Endothelial cell of umbilical vein (primary cell): ENCODE data around the gene PNPLA2. TPM values are rescaled to one million over a fixed set of nuclear protein-coding genes. Genes with fewer than 3 reads are reported as not detected.

Experiments used
- BruUV-seq: library from RNA; stranded (reverse); fragments of 400-500 nt; replicated peaks from 2 replicates; lab custom pipeline; 2021; lab: Mats Ljungman, UMichigan
- CTCF ChIA-PET: fragments of 300-600, 350-600 bp; sonication (Branson Sonifier 250); formaldehyde crosslinking; loops from one replicate; lab custom pipeline; 2021; ENCODE audit warnings: antibody characterized with exemption, inconsistent platforms; lab: Charles Lee
- POLR2A ChIA-PET: fragments of 300-600, 350-600 bp; sonication (Branson Sonifier 250); formaldehyde crosslinking; loops from one replicate; lab custom pipeline; 2021; ENCODE audit warnings: antibody characterized with exemption, inconsistent platforms; lab: Charles Lee
- DNase-seq: peaks from one replicate; pipeline ENCODE4 v3.0.0-alpha.2; 2011; ENCODE audit warnings: low read depth, low spot score
- FAIRE-seq: peaks from 2 replicates; lab custom pipeline; 2011; peaks lifted over from hg19 to GRCh38; lab: Jason Lieb, UNC
- H2AFZ ChIP-seq: 2 replicates; pipeline ENCODE4 v1.6.0; 2012; ENCODE audit warnings: low read depth, low read length, control low read depth, inconsistent platforms
- H3K27ac ChIP-seq: 2 replicates; pipeline ENCODE4 v1.5.1; 2011; ENCODE audit warnings: low read depth, mild to moderate bottlenecking, control low read depth, low read length, moderate library complexity; ENCODE audit not compliant: insufficient read depth
- H3K27me3 ChIP-seq, 2 experiments: 2 replicates each; pipeline versions ENCODE4 v1.6.0 to v1.6.1; 2011; ENCODE audit warnings: low read length in 2 of 2, mixed read lengths in 1 of 2; ENCODE audit not compliant: control insufficient read depth in 2 of 2, insufficient read depth in 2 of 2
- H3K36me3 ChIP-seq, 2 experiments: 2 replicates in 1 of 2; 3 replicates in 1 of 2; pipeline ENCODE4 v1.5.1; 2011; ENCODE audit warnings: low read length in 2 of 2, mild to moderate bottlenecking in 1 of 2, moderate library complexity in 1 of 2; ENCODE audit not compliant: control insufficient read depth in 2 of 2, insufficient read depth in 2 of 2; ENCODE audit errors: extremely low read depth in 1 of 2
- H3K4me1 ChIP-seq: 3 replicates; pipeline ENCODE4 v1.5.1; 2011; ENCODE audit warnings: mild to moderate bottlenecking, low read length; ENCODE audit not compliant: control insufficient read depth, insufficient read depth; ENCODE audit errors: extremely low read depth
- H3K4me2 ChIP-seq: 2 replicates; pipeline ENCODE4 v1.6.1; 2011; ENCODE audit warnings: low read length, control low read depth, mixed read lengths; ENCODE audit not compliant: insufficient read depth
- H3K4me3 ChIP-seq, 3 experiments: fragments of 200-600 bp in 1 of 3; sonication (generic), shearing (Covaris generic) in 1 of 3; replicated peaks in 1 of 3; 2 replicates each; pipeline ENCODE4 v1.5.1; 2011 to 2016; ENCODE audit warnings: control low read depth in 3 of 3, low read length in 3 of 3, mild to moderate bottlenecking in 2 of 3, inconsistent platforms in 1 of 3, low read depth in 1 of 3, moderate library complexity in 1 of 3; ENCODE audit not compliant: insufficient read depth in 1 of 3
- H3K79me2 ChIP-seq: 2 replicates; pipeline ENCODE4 v1.6.0; 2012; ENCODE audit warnings: low read length, inconsistent platforms; ENCODE audit not compliant: control insufficient read depth, insufficient read depth
- H3K9ac ChIP-seq: replicated peaks from 2 replicates; pipeline ENCODE3; 2011; ENCODE audit warnings: low read length, control low read depth; ENCODE audit not compliant: insufficient read depth; ENCODE audit errors: extremely low read depth
- H3K9me1 ChIP-seq: replicated peaks from 3 replicates; pipeline ENCODE4 v1.6.0; 2011; ENCODE audit warnings: mild to moderate bottlenecking, low read length; ENCODE audit not compliant: control insufficient read depth, insufficient read depth; ENCODE audit errors: extremely low read depth
- H3K9me3 ChIP-seq: replicated peaks from 2 replicates; pipeline ENCODE4 v1.5.1; 2012; ENCODE audit warnings: low read length, inconsistent platforms; ENCODE audit not compliant: control insufficient read depth, insufficient read depth
- H4K20me1 ChIP-seq: replicated peaks from 2 replicates; pipeline ENCODE3; 2011; ENCODE audit warnings: mild to moderate bottlenecking, low read length; ENCODE audit not compliant: control insufficient read depth, insufficient read depth; ENCODE audit errors: extremely low read depth
- EZH2 ChIP-seq: IDR thresholded peaks from 2 replicates; pipeline ENCODE4 v1.6.1; 2012; ENCODE audit warnings: borderline replicate concordance, low read depth, mild to moderate bottlenecking, moderate library complexity, low read length, inconsistent platforms; ENCODE audit not compliant: severe bottlenecking
- FOS ChIP-seq: IDR thresholded peaks from 2 replicates; pipeline ENCODE4 v1.6.1; 2011; ENCODE audit warnings: mild to moderate bottlenecking, low read length, moderate library complexity, borderline replicate concordance; ENCODE audit not compliant: insufficient read depth
- GATA2 ChIP-seq: IDR thresholded peaks from 2 replicates; pipeline ENCODE4 v1.7.0; 2011; ENCODE audit warnings: low read depth, mild to moderate bottlenecking, moderate library complexity, mixed read lengths, low read length; ENCODE audit not compliant: insufficient read length, insufficient read depth
- JUN ChIP-seq: IDR thresholded peaks from 2 replicates; pipeline ENCODE4 v1.6.1; 2011; ENCODE audit warnings: borderline replicate concordance, low read depth; ENCODE audit not compliant: insufficient read length, insufficient read depth
- MYC ChIP-seq: IDR thresholded peaks from one replicate; pipeline ENCODE4 v1.6.1; 2011; ENCODE audit warnings: mild to moderate bottlenecking, low read depth, low read length
- POLR2A ChIP-seq: IDR thresholded peaks from 2 replicates; pipeline ENCODE4 v1.6.1; 2012; ENCODE audit warnings: low read depth, mild to moderate bottlenecking, control low read depth, low read length
- POLR2AphosphoS5 ChIP-seq: IDR thresholded peaks from 2 replicates; pipeline ENCODE4 v1.6.1; 2012; ENCODE audit warnings: low read depth, mild to moderate bottlenecking, control low read depth, low read length, moderate library complexity; ENCODE audit not compliant: insufficient read depth
- dilution Hi-C: fragments of 300-500 bp; cut with MboI; formaldehyde crosslinking; loops from one replicate; pipeline ENCODE4 v1.15.0; 2019; ENCODE audit warnings: low sequenced_read_pairs; ENCODE audit not compliant: extremely low pct_ligation_motif_present
- intact Hi-C: fragments of 100-400 bp; cut with micrococcal nuclease; formaldehyde crosslinking; loops from one replicate; pipeline ENCODE4 v1.10.0; 2022
- polyA plus RNA-seq, 4 experiments: library from polyadenylated mRNA; depleted of rRNA in 3 of 4; stranded (reverse) in 3 of 4; unstranded in 1 of 4; fragments of >200 nt; gene quantifications; 2 replicates each; pipeline versions ENCODE4 v1.2.1 to v1.2.3, GENCODE V29; 2011 to 2012; ENCODE audit warnings: missing spikeins in 1 of 4
- total RNA-seq: library from RNA; stranded (reverse); gene quantifications from 2 replicates; pipeline ENCODE4 v1.2.3, GENCODE V29; 2021
- TF ChIP-seq, protein P1 (sequence below): IDR thresholded peaks from 2 replicates; pipeline ENCODE4 v1.6.1; 2011; ENCODE audit not compliant: insufficient read depth, insufficient read length
- TF ChIP-seq, protein P2 (sequence below), 2 donors: IDR thresholded peaks; 1 replicate in 1 of 2; 2 replicates in 1 of 2; pipeline ENCODE4 v1.5.1; 2011; ENCODE audit warnings: low read length in 2 of 2, mild to moderate bottlenecking in 2 of 2, moderate library complexity in 2 of 2, control low read depth in 1 of 2, inconsistent platforms in 1 of 2, low read depth in 1 of 2; ENCODE audit not compliant: insufficient read depth in 1 of 2; ENCODE audit errors: extremely low read depth in 1 of 2

Gene PNPLA2
- total and polyA plus RNA-seq, 2 donors (not counting 3 experiments of a cell fraction or from before 2014, with no cell fraction given) = 73.1 to 75.6 TPM

DNA sequence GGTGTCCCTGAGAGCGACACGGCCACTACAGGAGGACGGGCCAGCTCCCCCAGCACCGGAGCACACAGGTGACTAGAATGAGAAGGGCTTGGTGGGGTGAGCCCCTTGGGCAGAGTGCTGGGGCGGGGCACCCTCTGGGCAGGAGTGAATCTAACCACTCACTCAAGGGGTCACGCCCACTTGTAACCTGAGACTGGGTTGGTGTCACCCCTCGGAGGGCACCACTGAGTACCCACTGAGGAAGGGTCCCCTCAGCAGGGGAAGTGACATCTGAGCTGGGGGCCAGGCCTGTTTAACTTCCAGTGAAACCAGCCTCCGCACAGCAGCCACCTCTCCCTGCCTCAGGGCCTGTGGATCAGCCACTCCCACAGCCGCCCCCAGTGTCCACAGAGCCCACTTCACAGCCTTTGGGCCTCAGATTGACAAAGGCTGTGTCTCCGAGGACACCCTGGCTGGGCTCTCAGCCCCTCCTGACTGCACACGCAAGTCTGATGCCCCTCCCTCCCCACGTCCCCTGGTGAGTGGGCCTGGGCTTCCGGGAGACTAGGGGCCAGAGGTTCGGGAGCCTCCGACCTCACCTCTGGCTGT is 47.0 kb upstream of the PNPLA2 start:
- FAIRE-seq = no peak
- Histone ChIP-seq H3K9ac (no peak overlapping the region), H3K9me3 (no peaks in the 10 kb centered on the region), H3K4me2 (no peak overlapping the region), H3K79me2 (peaks cover 51% of the 10 kb centered on the region), H3K36me3 (peaks cover 17 to 37% of the 10 kb centered on the region in 2 experiments), H3K27ac (no peak overlapping the region), H3K9me1 (no peaks in the 10 kb centered on the region), H3K4me1 (peaks cover 17% of the 10 kb centered on the region), H3K27me3 (no peaks in the 10 kb centered on the region), H2AFZ (no peak overlapping the region), H4K20me1 (no peaks in the 10 kb centered on the region), H3K4me3 (no peak overlapping the region)
- DNase-seq = no peak
- ChIA-PET CTCF (no interaction called here), POLR2A (no interaction called here)
- intact Hi-C loops = no loop called here
- TF ChIP-seq JUN = no peak
- no peak for TF ChIP-seq EZH2
- no peak for TF ChIP-seq FOS
- TF ChIP-seq MYC = no peak
- TF ChIP-seq, protein P1, sequence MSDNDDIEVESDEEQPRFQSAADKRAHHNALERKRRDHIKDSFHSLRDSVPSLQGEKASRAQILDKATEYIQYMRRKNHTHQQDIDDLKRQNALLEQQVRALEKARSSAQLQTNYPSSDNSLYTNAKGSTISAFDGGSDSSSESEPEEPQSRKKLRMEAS = no peak
- TF ChIP-seq POLR2A = no peak
- no peak for TF ChIP-seq GATA2
- TF ChIP-seq POLR2AphosphoS5 = no peak
- TF ChIP-seq, protein P2, sequence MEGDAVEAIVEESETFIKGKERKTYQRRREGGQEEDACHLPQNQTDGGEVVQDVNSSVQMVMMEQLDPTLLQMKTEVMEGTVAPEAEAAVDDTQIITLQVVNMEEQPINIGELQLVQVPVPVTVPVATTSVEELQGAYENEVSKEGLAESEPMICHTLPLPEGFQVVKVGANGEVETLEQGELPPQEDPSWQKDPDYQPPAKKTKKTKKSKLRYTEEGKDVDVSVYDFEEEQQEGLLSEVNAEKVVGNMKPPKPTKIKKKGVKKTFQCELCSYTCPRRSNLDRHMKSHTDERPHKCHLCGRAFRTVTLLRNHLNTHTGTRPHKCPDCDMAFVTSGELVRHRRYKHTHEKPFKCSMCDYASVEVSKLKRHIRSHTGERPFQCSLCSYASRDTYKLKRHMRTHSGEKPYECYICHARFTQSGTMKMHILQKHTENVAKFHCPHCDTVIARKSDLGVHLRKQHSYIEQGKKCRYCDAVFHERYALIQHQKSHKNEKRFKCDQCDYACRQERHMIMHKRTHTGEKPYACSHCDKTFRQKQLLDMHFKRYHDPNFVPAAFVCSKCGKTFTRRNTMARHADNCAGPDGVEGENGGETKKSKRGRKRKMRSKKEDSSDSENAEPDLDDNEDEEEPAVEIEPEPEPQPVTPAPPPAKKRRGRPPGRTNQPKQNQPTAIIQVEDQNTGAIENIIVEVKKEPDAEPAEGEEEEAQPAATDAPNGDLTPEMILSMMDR (IDR thresholded peaks at IDR 0.05; ENCODE audit: extremely low read depth in 1 of 2, insufficient read depth in 1 of 2, low read depth in 1 of 2, low read length in 2 of 2) = no peak
- dilution Hi-C loops = no loop called here
- BruUV-seq = no TSS peak
